HG03025 (cell line): ENCODE data around the gene RFX3.
A peak's percentile ranks its signal among the peaks of the same experiment; 100 is the strongest.

Experiments used
- ATAC-seq: cut with Tn5 transposase; IDR thresholded peaks from one replicate; pipeline ENCODE4 v1.9.1; 2021; ENCODE audit warnings: mild to moderate bottlenecking, moderate library complexity; ENCODE audit not compliant: unreplicated experiment, low FRiP score

RFX3 gene

DNA sequence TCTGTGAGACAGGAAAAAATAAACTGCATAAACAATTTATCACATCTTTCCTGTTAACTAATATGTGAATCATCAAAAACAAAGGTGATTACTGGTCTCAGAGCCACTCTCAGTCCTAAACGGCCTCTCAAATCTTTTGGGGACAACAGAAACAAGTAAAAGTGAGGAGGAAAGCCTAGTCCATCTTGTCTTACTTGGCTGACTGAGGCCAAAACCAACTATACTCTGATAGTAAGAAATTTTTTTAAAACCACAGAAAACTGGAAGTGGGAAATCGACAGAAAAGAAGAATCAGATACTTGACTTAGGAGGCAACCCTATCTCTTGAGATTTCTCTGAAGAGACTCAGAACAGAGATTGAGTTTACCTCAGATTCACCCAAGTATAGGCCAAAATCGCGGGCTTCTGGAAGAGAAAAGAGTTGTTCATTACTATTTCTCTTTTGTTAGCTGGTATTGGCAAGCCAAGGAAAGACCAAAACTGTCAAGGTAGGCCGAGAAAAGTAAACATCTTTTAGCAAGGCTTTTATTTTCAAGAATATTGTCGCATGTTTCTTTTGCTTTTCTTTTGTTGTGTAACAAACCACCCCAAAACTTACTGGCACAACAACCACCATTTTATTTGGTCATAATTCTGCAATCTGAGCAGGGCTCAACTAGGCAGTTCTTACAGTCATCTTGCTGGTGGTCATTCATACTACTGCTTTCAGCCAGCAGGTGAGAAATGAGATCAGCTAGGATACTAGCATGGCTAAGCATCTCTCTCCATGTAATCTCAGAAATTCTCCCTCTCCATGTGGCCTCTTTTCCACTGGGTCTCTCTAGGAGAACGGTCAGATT is 46.1 kb downstream of the RFX3 start:
- ATAC-seq: peak; percentile 48

DNA sequence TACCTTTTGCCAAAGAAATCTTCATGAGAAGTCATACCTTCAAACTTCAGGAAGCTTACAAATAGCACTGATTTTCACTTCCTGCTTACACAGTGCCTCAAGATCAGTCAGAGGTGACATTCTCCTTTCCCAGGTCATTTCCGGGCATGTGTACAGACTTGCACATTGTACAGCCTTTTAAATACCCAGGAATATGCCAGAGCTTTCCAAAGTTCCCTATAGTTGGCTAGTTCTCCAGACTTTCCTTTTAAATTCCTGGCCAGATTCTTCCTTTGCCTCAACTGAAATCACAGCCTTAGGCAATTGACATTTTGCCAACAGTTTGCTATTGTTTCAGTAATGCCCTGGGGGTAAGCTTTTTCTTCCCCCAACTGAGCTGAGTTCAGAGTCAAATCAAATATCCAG is 47.2 kb downstream of the RFX3 start:
- ATAC-seq: no peak

DNA sequence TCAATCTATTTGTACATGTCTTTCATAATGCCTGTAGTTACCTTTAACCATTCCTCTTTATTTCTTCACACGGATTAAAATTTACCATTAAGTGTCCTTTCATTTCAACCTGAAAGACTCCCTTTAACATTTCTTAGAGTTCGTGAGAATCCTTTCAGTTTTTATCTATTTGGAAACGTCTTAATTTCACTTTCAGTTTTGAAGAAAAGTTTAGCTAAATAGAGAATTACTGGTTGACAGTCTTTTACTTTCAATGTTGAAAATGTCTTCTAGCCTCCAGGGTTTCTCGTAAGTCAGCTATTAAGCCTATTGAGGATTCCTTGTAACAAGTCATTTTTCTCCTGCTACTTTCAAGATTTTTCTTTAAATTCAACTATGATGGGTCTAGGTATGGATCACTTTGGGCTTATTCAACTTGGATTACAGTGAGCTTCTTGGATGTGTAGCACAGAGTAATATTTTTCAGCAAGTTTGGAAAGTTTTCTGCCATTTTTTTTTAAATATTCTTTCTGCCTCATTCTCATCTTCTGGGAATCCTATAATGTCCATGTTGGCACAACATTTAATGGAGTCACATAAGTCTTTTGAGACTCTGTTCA is 48.5 kb downstream of the RFX3 start:
- peak; percentile 23 for ATAC-seq

GRCh38 chr9:3475300-3476020 is 50.3 kb downstream of the RFX3 start:
- ATAC-seq: no peak

DNA sequence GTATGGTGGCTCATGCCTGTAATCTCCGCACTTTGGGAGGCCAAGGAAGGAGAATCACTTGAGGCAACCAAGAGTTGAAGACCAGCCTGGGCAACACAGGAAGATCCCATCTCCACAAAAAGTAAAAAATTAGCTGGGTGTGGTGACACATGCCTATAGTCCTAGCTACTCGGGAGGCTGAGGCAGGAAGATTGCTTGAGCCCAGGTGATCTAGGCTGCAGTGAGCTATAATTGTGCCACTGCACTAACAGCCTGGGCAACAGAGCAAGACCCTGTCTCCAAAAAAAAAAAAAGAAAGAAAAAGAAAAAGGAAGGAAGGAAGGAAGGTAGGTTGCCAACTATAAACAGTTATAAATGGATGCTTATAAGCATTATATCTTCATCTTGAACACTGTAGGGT is 51.0 kb downstream of the RFX3 start:
- no peak for ATAC-seq

DNA sequence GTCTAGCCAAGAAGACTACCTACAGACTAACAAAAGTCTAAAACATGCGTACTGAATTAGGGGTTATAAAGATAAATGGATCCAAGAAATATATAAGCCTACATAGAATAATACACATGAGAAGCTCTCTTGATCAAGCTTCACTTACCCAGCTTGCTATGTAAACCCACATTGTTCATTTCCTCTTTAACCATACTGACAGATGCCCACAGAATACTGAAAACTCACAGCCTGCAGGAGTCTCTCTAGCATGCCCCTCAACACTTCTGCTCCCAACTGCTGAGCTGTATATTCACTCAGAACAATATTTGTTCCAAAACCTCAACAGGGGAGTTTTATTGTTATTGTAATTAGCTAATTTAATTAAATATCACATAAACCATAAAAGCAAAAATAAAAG is 52.4 kb downstream of the RFX3 start:
- ATAC-seq: no peak

DNA sequence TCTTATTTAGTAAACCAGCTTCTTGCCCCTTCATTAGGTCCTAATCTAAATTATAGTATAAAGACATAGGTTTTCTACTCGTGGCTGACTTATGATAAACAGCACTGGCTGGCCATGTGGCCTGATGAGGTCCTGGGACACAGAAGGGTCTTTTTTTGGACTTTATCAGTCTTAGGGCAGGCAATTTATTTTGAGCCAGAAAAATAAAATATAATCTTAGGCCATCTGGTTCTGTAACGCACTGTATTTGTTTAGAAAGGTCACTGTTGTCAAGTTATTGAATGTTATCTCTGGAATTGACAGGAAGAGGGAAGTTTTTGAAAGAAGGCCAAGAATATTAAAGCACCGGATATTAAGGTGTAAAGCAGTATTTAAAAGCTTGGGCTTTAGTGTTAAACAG is 53.9 kb downstream of the RFX3 start:
- ATAC-seq: no peak

- no peak for ATAC-seq
Measured at GRCh38 chr9:3468421-3469205, 57.2 kb downstream of the RFX3 start.

DNA sequence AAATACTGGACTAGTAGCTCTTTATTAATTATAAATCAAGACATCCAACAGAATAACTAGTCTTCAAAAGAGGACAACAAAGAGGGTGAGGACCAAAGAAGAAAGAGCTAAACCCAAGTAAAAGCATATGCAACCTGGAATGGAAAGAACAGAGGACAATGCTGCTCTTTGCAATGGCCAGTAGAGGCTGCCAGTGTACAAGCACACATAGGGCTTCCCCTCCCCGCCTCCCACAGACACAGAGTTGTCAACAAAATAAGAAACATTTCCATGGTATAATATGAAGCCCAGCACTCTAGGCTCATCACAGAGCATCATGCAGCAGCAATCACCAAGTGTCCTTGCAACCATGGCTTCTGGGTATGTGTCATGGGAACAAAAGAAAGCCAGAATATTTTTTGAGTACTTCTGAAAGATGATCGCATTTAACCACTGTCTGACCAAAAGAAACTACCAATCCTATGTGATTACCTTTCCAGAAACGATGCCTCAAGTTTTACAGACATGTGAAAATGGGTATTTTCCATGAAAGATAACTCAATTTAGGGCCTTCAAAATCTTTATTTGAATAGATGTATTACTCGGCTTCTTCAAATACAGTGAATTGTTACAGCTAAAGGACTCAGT is 58.1 kb downstream of the RFX3 start:
- peak; percentile 97 for ATAC-seq

- ATAC-seq: no peak
Measured at GRCh38 chr9:3464033-3464638, 61.7 kb downstream of the RFX3 start.

- no peak for ATAC-seq
Measured at GRCh38 chr9:3458806-3459475, 66.9 kb downstream of the RFX3 start.

DNA sequence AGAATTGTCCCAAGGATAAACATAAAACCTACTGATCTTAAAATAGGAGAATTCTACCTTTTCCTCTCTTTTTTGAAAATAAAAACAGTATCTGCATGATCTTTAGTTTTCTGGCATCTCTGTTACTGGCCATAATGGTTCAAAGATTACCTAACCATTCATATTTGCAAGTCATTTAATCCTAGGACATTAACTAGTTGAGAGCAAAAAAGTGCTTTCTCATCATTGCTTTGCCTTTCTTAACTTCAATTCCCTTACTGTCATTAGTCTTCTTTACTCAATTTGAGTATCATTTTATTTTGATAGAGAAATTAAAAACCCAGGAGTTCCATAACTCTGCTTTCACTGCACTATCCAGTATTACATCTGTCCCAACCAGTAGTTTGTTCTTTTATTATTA is 68.6 kb downstream of the RFX3 start:
- no peak for ATAC-seq

- ATAC-seq: no peak
Measured at GRCh38 chr9:3455717-3456116, 70.1 kb downstream of the RFX3 start.

GRCh38 chr9:3455094-3455493 is 70.7 kb downstream of the RFX3 start:
- ATAC-seq: no peak

DNA sequence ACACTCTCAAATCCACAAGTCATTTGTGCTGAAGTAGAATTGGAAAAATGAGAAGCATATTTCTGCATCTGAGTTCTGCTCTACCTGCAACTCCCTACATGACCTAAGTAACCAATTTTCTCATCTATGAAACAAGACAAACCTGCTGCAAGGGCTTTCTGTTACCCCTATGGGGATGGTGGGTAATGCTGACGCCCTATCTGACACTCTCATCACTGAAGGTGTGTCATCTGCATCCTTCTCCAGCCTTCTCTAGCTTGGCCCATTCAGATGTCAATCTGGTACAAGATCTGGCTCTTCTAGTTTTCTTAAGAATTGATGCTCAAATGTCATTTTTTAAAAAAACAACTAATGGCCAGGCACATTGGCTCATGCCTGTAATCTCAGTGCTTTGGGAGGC is 73.8 kb downstream of the RFX3 start:
- ATAC-seq: no peak

DNA sequence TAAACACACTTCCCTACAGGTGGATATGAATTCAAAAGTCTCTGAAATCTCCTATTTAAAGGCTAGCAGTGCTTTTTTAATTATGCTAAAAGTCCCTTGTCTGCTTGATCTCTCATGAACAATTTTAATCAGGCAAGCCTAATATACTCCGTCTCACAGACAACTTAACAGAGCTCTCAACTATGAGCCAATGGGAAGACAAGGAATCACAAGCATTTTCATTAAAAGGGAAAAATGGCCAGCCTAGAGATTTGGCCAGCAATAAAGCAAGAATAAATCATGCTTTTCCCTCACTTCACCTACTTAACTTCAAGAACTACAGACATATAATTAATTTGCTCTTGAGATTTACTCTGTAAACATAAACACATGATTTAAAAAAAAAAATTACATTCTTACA is 78.0 kb downstream of the RFX3 start:
- ATAC-seq: no peak

DNA sequence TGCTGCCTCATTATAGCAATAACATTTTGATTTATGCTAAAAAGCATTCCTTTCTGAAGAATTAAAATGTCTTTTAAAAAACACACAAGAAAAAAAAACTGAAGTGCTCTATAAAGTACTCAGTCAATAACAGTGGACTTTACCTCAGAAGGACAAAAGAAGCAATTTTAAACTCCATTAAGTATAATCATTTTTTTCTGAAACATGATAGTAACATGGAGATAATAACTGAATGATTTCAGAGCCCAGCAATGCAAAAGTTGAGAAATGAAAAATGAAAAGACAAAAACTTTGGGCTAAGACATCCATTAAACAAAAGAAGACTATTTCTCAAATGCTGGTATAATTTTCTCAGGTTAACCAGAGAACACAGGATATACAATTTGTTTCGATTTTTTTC is 78.7 kb downstream of the RFX3 start:
- ATAC-seq: no peak

DNA sequence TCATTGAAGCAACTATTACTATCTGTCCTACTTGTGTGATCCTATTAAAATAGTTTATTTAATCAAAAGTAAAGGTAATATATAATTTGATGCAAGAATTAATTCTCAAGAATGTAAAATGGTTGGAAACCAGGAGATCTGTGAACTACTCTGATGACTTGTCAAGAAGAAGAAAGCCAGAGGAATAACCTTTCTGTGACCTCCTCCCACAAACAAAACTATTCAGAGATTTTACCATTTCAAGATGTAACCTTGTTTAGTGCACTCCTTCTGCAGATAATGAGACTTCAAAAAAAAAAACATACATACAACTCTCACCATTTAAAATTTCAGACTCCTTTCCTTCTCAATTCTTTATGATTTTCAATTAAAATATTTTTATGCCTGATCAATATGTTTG is 79.5 kb downstream of the RFX3 start:
- no peak for ATAC-seq

DNA sequence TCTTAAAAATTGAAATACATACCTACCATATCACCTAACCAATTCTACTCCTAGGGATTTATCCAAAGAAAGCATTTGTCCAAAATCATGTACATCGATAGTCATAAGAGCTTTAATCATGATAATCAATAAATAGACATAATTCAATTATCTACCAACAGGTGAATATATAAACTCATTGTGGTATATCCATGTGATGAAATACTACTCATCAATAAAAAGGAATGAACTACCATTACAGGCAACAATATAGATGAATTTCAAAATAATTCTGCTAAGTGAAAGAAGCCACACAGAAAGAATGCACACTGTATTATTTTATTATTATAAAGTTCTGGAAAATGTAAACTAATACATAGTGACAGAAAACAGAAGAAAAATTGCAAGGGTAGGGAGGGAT is 81.8 kb downstream of the RFX3 start:
- no peak for ATAC-seq
